ENCODE data around the gene FHAD1. TPM values are rescaled to one million over a fixed set of nuclear protein-coding genes. Genes with fewer than 3 reads are reported as not detected.
A peak's percentile ranks its signal among the peaks of the same experiment; 100 is the strongest.

Gene FHAD1
- total and polyA plus RNA-seq, 9 of the 15 experiments (the other 6 are each of a cell fraction or from before 2014, with no cell fraction given), result 0.32 to 2.1 (median 1.5) TPM; not detected in 1

GRCh38 chr1:15258833-15259621, 12.0 kb downstream of the FHAD1 start:
- Histone ChIP-seq H3K27me3 (ENCODE audit: control insufficient read depth in 2 of 2, insufficient read depth in 2 of 2, low read length in 2 of 2) (peaks cover 4 to 27% of the 10 kb centered on the region in 2 experiments; a peak in 3 of 5 replicates), H3K4me3 (no peak overlapping the region), H3K9me3 (replicated peaks; ENCODE audit: control insufficient read depth, insufficient read depth, low read depth, low read length) (no peaks in the 10 kb centered on the region), H3K9me1 (ENCODE audit: control insufficient read depth, insufficient read depth, low read length) (no peaks in the 10 kb centered on the region), H3K4me2 (ENCODE audit: insufficient read depth, low read length) (no peak overlapping the region), H3K9ac (ENCODE audit: insufficient read depth in 1 of 2, low read depth in 2 of 2, low read length in 2 of 2) (no peak overlapping the region), H3K27ac (ENCODE audit: extremely low read depth, low read depth, low read length) (no peak overlapping the region), H3K4me1 (replicated peaks in 1 of 2; ENCODE audit: control insufficient read depth in 2 of 2, insufficient read depth in 2 of 2, low read length in 2 of 2) (peaks cover 6 to 23% of the 10 kb centered on the region in 2 experiments; a peak in 4 of 5 replicates), H3K79me2 (ENCODE audit: control insufficient read depth, insufficient read depth, low read length) (no peaks in the 10 kb centered on the region), H2AFZ (ENCODE audit: low read depth, low read length) (no peak overlapping the region), H3K36me3 (ENCODE audit: control insufficient read depth, insufficient read depth, low read length) (no peaks in the 10 kb centered on the region), H4K20me1 (replicated peaks; ENCODE audit: control insufficient read depth, insufficient read depth, low read length) (no peaks in the 10 kb centered on the region; the same call in 1 of the 2 replicates)
- in situ Hi-C loops (cut with MboI), result loop anchor here (5.0 kb wide), 1 partner anchor 107 kb away; the partner anchor contains the start of gene TMEM51
- DNase-seq (ENCODE audit: extremely low read depth in 1 of 4, low spot score in 3 of 4) (peak in 1 of 4 experiments; percentile 34), ATAC-seq (peak; percentile 63), FAIRE-seq (no peak)
- no TSS peak for BruUV-seq (replicated peaks)
- WGBS (ENCODE audit: insufficient coverage, low coverage, missing lambda C conversion rate), result 5% methylated on average over 13 of the region's 13 CpGs
- intact Hi-C loops (cut with micrococcal nuclease), result no loop called here
- POLR2A ChIA-PET, result no interaction called here
- CTCF ChIA-PET (ENCODE audit: low intra/inter-chr PET ratio), result interaction anchor here (0.6 kb wide), 1 partner anchor 77 kb away, joined by 3 read pairs; no protein-coding TSS in a partner anchor
- no peak for TF ChIP-seq CEBPG (CRISPR knock-in tag; IDR thresholded peaks at IDR 0.05)
- TF ChIP-seq CEBPG (tag; conservative IDR thresholded peaks at IDR 0.05 in 1 of 2, IDR thresholded peaks at IDR 0.05 in 1 of 2), result peak in 1 of 2 experiments; percentile 72; a peak in 2 of 4 replicates
- no peak for TF ChIP-seq MYBL2 (IDR thresholded peaks at IDR 0.05; ENCODE audit: low read depth)
- no peak for TF ChIP-seq MYBL2 (CRISPR knock-in tag; IDR thresholded peaks at IDR 0.05; ENCODE audit: borderline replicate concordance)
- 0 out of 2 replicates have a peak, but pooled peaks have one; percentile 4 for TF ChIP-seq CBFA2T2 (conservative IDR thresholded peaks at IDR 0.05)
- no peak for TF ChIP-seq SFPQ (IDR thresholded peaks at IDR 0.05; ENCODE audit: low read depth, low read length)
- TF ChIP-seq IRF1 (CRISPR knock-in tag; IDR thresholded peaks at IDR 0.05; ENCODE audit: borderline replicate concordance), result no peak
- TF ChIP-seq POLR2A (conservative IDR thresholded peaks at IDR 0.05), result no peak
- TF ChIP-seq EP400 (IDR thresholded peaks at IDR 0.05), result no peak
- TF ChIP-seq ZNF407 (IDR thresholded peaks at IDR 0.05; ENCODE audit: low read depth), result no peak

All from K562 (cell line).